Activated CD4-positive, alpha-beta T cell treated with anti-CD3 and anti-CD28 coated beads, Interleukin-2, amount 50 U/mL, for 1 hour (primary cell): ENCODE measurements around the gene COL6A1.
"Not testable (repeated sequence)": the region's sequence is repeated elsewhere in the genome, so short reads cannot be mapped to it uniquely, and the experiment has no call there.

Source experiments
- DNase-seq: peaks from one replicate; pipeline ENCODE4 v3.0.0-alpha.2; 2020

The COL6A1 gene

GRCh38 chr21:46029186-46029924 is 47.8 kb downstream of the COL6A1 start:
- DNase-seq: no peak

GRCh38 chr21:46031484-46031883 is 49.9 kb downstream of the COL6A1 start:
- DNase-seq: no peak

GRCh38 chr21:46032100-46032499 is 50.5 kb downstream of the COL6A1 start:
- no peak for DNase-seq

- no peak for DNase-seq
Measured at GRCh38 chr21:46033410-46034400, 52.1 kb downstream of the COL6A1 start.

- no peak for DNase-seq
Measured at GRCh38 chr21:46035809-46036695, 54.5 kb downstream of the COL6A1 start.

GRCh38 chr21:46036696-46037330 is 55.2 kb downstream of the COL6A1 start:
- no peak for DNase-seq

GRCh38 chr21:46037331-46038325 is 56.1 kb downstream of the COL6A1 start:
- no peak for DNase-seq

GRCh38 chr21:46038341-46038829 is 56.8 kb downstream of the COL6A1 start:
- no peak for DNase-seq

GRCh38 chr21:46038871-46039397 is 57.4 kb downstream of the COL6A1 start:
- no peak for DNase-seq

GRCh38 chr21:46039891-46040660 is 58.5 kb downstream of the COL6A1 start:
- no peak for DNase-seq

- DNase-seq: no peak
Measured at GRCh38 chr21:46040707-46041106, 59.1 kb downstream of the COL6A1 start.

- DNase-seq: no peak
Measured at GRCh38 chr21:46041183-46041582, 59.6 kb downstream of the COL6A1 start.

- no peak for DNase-seq
Measured at GRCh38 chr21:46045154-46045553, 63.6 kb downstream of the COL6A1 start.

- no peak for DNase-seq
Measured at GRCh38 chr21:46046471-46046870, 64.9 kb downstream of the COL6A1 start.

- not testable (repeated sequence) for DNase-seq
Measured at GRCh38 chr21:46046906-46047305, 65.3 kb downstream of the COL6A1 start.

GRCh38 chr21:46048926-46049889 is 67.6 kb downstream of the COL6A1 start:
- no peak for DNase-seq

- DNase-seq: no peak
Measured at GRCh38 chr21:46049890-46050667, 68.5 kb downstream of the COL6A1 start.
